SK-N-SH (cell line): ENCODE results near the gene ADAMTS15. TPM values are rescaled to one million over a fixed set of nuclear protein-coding genes. Genes with fewer than 3 reads are reported as not detected.

Experiments used
- CTCF ChIA-PET: fragments of 300-600, 350-600 bp; formaldehyde crosslinking; extraction: SDS; loops from one replicate; lab custom pipeline; 2021; lab: Yijun Ruan, JAX
- POLR2A ChIA-PET: fragments of 350-600 bp; sonication (Branson Sonifier 250); formaldehyde crosslinking; extraction: SDS; loops from one replicate; lab custom pipeline; 2020; ENCODE audit warnings: antibody characterized with exemption, inconsistent platforms; lab: Yijun Ruan, JAX
- DNase-seq: peaks from one replicate; pipeline ENCODE4 v3.0.0; 2012
- H2AFZ ChIP-seq: fragments of 200-600 bp; sonication (generic); 2 replicates; pipeline ENCODE4 v1.8.1; 2016; ENCODE audit warnings: antibody characterized with exemption, mild to moderate bottlenecking, low read depth
- H3F3A ChIP-seq: fragments of 200-600 bp; sonication (generic); replicated peaks from 2 replicates; pipeline ENCODE3; 2016; ENCODE audit warnings: antibody characterized with exemption, mild to moderate bottlenecking; ENCODE audit not compliant: insufficient read depth
- H3K27ac ChIP-seq, 2 experiments: fragments of 200-500 bp in 1 of 2; fragments of 200-600 bp in 1 of 2; sonication (Bioruptor generic) in 1 of 2; sonication (generic), shearing (Covaris generic) in 1 of 2; 2 replicates each; pipeline versions ENCODE4 v1.5.1 to v1.6.1; 2014 to 2016; ENCODE audit warnings: low read depth in 2 of 2, inconsistent platforms in 1 of 2, low read length in 1 of 2, mild to moderate bottlenecking in 1 of 2, mixed read lengths in 1 of 2
- H3K27me3 ChIP-seq: fragments of 200-600 bp; sonication (generic), shearing (Covaris generic); 2 replicates; pipeline ENCODE4 v1.6.1; 2016; ENCODE audit warnings: mixed run types; ENCODE audit not compliant: insufficient read depth
- H3K36me3 ChIP-seq, 2 experiments: fragments of 200-500 bp in 1 of 2; fragments of 200-600 bp in 1 of 2; sonication (Bioruptor generic) in 1 of 2; sonication (generic) in 1 of 2; replicated peaks in 1 of 2; 2 replicates each; pipeline versions ENCODE3 to v1.5.1; 2014 to 2016; ENCODE audit warnings: low read length in 1 of 2, mild to moderate bottlenecking in 1 of 2; ENCODE audit not compliant: insufficient read depth in 2 of 2, control insufficient read depth in 1 of 2
- H3K4me1 ChIP-seq, 2 experiments: fragments of 200-500 bp in 1 of 2; fragments of 200-600 bp in 1 of 2; sonication (Bioruptor generic) in 1 of 2; sonication (generic), shearing (Covaris generic) in 1 of 2; 2 replicates each; pipeline versions ENCODE4 v1.5.1 to v1.6.1; 2014 to 2016; ENCODE audit warnings: low read depth in 1 of 2, low read length in 1 of 2, mixed run types in 1 of 2; ENCODE audit not compliant: insufficient read depth in 2 of 2, control insufficient read depth in 1 of 2
- H3K4me2 ChIP-seq: fragments of 200-600 bp; sonication (generic), shearing (Covaris generic); 2 replicates; pipeline ENCODE4 v1.6.1; 2017; ENCODE audit warnings: mixed run types
- H3K4me3 ChIP-seq, 2 experiments: fragments of 200-500 bp in 1 of 2; fragments of 200-600 bp in 1 of 2; sonication (Bioruptor generic) in 1 of 2; sonication (generic), shearing (Covaris generic) in 1 of 2; 2 replicates each; pipeline versions ENCODE4 v1.5.1 to v1.8.1; 2014 to 2016; ENCODE audit warnings: low read depth in 2 of 2, inconsistent platforms in 1 of 2, low read length in 1 of 2, mild to moderate bottlenecking in 1 of 2, mixed read lengths in 1 of 2, moderate library complexity in 1 of 2
- H3K79me2 ChIP-seq: fragments of 200-600 bp; sonication (generic); 2 replicates; pipeline ENCODE4 v1.8.1; 2017; ENCODE audit warnings: mild to moderate bottlenecking; ENCODE audit not compliant: insufficient read depth
- H3K9ac ChIP-seq: fragments of 200-600 bp; sonication (generic); 2 replicates; pipeline ENCODE4 v1.6.1; 2017; ENCODE audit warnings: mixed run types
- H3K9me2 ChIP-seq: fragments of 200-600 bp; sonication (generic); 2 replicates; pipeline ENCODE4 v1.6.1; 2017; ENCODE audit warnings: mixed run types
- H3K9me3 ChIP-seq: fragments of 200-600 bp; sonication (generic); 2 replicates; pipeline ENCODE4 v1.6.1; 2017; ENCODE audit warnings: mixed run types, mild to moderate bottlenecking, moderate library complexity
- H4K20me1 ChIP-seq: fragments of 200-600 bp; sonication (generic); 2 replicates; pipeline ENCODE4 v1.6.1; 2017; ENCODE audit warnings: mild to moderate bottlenecking, mixed run types; ENCODE audit not compliant: insufficient read depth
- EP300 ChIP-seq, 2 experiments: IDR thresholded peaks; 2 replicates each; pipeline versions ENCODE4 v1.4.0 to v1.6.1; 2012; ENCODE audit warnings: borderline replicate concordance in 1 of 2, low read depth in 1 of 2, low read length in 1 of 2
- GABPA ChIP-seq: IDR thresholded peaks from 2 replicates; pipeline ENCODE4 v1.4.0; 2012; ENCODE audit warnings: low read depth, mild to moderate bottlenecking
- JUND ChIP-seq: IDR thresholded peaks from 2 replicates; pipeline ENCODE4 v1.4.0; 2012
- POLR2AphosphoS5 ChIP-seq: IDR thresholded peaks from 2 replicates; pipeline ENCODE4 v1.6.1; 2012; ENCODE audit warnings: low read depth, low read length
- RFX5 ChIP-seq: IDR thresholded peaks from 2 replicates; pipeline ENCODE4 v1.6.1; 2012; ENCODE audit warnings: mild to moderate bottlenecking, improper control_type of control experiment, low read length
- SIN3A ChIP-seq: IDR thresholded peaks from 2 replicates; pipeline ENCODE4 v1.6.1; 2012; ENCODE audit warnings: low read depth, mild to moderate bottlenecking, low read length, moderate library complexity, borderline replicate concordance
- SMC3 ChIP-seq: IDR thresholded peaks from 2 replicates; pipeline ENCODE4 v1.6.1; 2012; ENCODE audit warnings: low read depth, low read length, improper control_type of control experiment
- TAF1 ChIP-seq: IDR thresholded peaks from 2 replicates; pipeline ENCODE4 v1.6.1; 2012; ENCODE audit warnings: low read depth, mild to moderate bottlenecking, low read length, moderate library complexity, borderline replicate concordance
- WGBS: methylation state at CpG from one replicate; pipeline ENCODE4 v1.1.6; 2017; ENCODE audit warnings: low lambda C conversion rate; 5-methylcytosine and 5-hydroxymethylcytosine counted together
- polyA plus RNA-seq, 3 experiments: library from polyadenylated mRNA; depleted of rRNA; stranded (reverse); fragments of >200 nt; gene quantifications; 2 replicates each; pipeline ENCODE4 v1.2.3, GENCODE V29; 2012
- TF ChIP-seq, protein P1 (sequence below): IDR thresholded peaks from 2 replicates; pipeline ENCODE4 v1.6.1; 2012; ENCODE audit warnings: mild to moderate bottlenecking, low read depth, low read length, moderate library complexity
- TF ChIP-seq, protein P2 (sequence below): fragments of 150-350 bp; IDR thresholded peaks from 2 replicates; pipeline ENCODE4 v1.6.1; 2016; ENCODE audit warnings: mild to moderate bottlenecking, low read depth, low read length
- TF ChIP-seq, protein P3 (sequence below): fragments of 150-350 bp; IDR thresholded peaks from 2 replicates; pipeline ENCODE4 v1.6.1; 2017; ENCODE audit warnings: antibody characterized with exemption, low read length, low read depth, borderline replicate concordance

ADAMTS15 gene
- polyA plus RNA-seq, 1 of the 3 experiments (the other 2 are of a cell fraction): 1.1 TPM

DNA sequence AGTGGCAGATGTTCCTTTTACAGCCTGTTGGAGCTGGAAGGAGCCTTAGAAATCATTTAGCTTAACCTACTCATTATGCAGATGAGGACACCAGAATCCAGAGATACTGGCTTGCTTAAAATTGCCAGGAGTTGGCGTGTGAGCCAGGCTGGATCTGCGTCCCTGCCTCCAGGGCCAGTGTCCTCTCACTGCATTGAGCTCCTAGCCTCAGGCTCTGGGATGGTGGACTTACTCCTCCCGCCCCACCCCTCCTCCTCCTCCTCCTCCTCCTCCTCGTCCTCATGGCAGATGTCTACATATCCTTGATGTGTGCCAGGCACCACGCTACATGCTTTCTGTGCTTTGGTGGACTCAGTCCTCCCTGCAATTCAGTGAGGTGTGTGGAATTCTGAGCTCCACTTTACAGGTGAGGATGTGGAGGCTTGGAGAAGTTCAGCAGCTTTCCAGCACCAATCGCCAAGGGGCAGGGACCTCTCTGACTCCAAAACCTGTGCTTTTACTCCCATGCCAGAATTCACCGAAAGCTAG is 24.1 kb downstream of the ADAMTS15 start:
- H3K27me3 ChIP-seq: no peaks in the 10 kb centered on the region
- no peak overlapping the region for H3K27ac ChIP-seq
- no peaks in the 10 kb centered on the region for H3K9me2 ChIP-seq
- no peak overlapping the region for H3K9ac ChIP-seq
- H3K4me3 ChIP-seq: no peak overlapping the region
- H2AFZ ChIP-seq: no peak overlapping the region
- no peaks in the 10 kb centered on the region for H3K36me3 ChIP-seq
- POLR2A ChIA-PET: no interaction called here
- H3K9me3 ChIP-seq: no peaks in the 10 kb centered on the region
- H4K20me1 ChIP-seq: no peaks in the 10 kb centered on the region
- 90% methylated on average over 7 of the region's 7 CpGs for WGBS
- TF ChIP-seq SIN3A (no peak), EP300 (IDR thresholded peaks at IDR 0.05; ENCODE audit: borderline replicate concordance in 1 of 2, low read depth in 1 of 2, low read length in 1 of 2) (no peak), TAF1 (no peak), GABPA (no peak)
- TF ChIP-seq, all 33 proteins: peak for 0
- Histone ChIP-seq H3K4me1 (no peaks in the 10 kb centered on the region), H3F3A (peaks cover 6% of the 10 kb centered on the region), H3K79me2 (no peaks in the 10 kb centered on the region), H3K4me2 (no peak overlapping the region)
- no peak for DNase-seq
- CTCF ChIA-PET: interaction anchor here (0.6 to 1.4 kb wide), 2 partner anchors 71 to 390 kb away, joined by 3 to 4 read pairs; no protein-coding TSS in a partner anchor

DNA sequence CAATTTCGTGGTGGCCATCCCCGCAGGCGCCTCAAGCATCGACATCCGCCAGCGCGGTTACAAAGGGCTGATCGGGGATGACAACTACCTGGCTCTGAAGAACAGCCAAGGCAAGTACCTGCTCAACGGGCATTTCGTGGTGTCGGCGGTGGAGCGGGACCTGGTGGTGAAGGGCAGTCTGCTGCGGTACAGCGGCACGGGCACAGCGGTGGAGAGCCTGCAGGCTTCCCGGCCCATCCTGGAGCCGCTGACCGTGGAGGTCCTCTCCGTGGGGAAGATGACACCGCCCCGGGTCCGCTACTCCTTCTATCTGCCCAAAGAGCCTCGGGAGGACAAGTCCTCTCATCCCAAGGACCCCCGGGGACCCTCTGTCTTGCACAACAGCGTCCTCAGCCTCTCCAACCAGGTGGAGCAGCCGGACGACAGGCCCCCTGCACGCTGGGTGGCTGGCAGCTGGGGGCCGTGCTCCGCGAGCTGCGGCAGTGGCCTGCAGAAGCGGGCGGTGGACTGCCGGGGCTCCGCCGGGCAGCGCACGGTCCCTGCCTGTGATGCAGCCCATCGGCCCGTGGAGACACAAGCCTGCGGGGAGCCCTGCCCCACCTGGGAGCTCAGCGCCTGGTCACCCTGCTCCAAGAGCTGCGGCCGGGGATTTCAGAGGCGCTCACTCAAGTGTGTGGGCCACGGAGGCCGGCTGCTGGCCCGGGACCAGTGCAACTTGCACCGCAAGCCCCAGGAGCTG is 24.8 kb downstream of the ADAMTS15 start:
- no peaks in the 10 kb centered on the region for H3K79me2 ChIP-seq
- H3K36me3 ChIP-seq: no peaks in the 10 kb centered on the region
- peaks cover 3 to 6% of the 10 kb centered on the region in 2 experiments; a peak in 3 of 4 replicates for H3K4me1 ChIP-seq
- peaks cover 12% of the 10 kb centered on the region for H3F3A ChIP-seq
- H4K20me1 ChIP-seq: no peaks in the 10 kb centered on the region
- H3K9ac ChIP-seq: no peak overlapping the region
- TF ChIP-seq RFX5 (no peak), EP300 (IDR thresholded peaks at IDR 0.05; ENCODE audit: borderline replicate concordance in 1 of 2, low read depth in 1 of 2, low read length in 1 of 2) (no peak), POLR2AphosphoS5 (no peak), SMC3 (no peak), TAF1 (no peak), JUND (no peak)
- TF ChIP-seq, protein P1, sequence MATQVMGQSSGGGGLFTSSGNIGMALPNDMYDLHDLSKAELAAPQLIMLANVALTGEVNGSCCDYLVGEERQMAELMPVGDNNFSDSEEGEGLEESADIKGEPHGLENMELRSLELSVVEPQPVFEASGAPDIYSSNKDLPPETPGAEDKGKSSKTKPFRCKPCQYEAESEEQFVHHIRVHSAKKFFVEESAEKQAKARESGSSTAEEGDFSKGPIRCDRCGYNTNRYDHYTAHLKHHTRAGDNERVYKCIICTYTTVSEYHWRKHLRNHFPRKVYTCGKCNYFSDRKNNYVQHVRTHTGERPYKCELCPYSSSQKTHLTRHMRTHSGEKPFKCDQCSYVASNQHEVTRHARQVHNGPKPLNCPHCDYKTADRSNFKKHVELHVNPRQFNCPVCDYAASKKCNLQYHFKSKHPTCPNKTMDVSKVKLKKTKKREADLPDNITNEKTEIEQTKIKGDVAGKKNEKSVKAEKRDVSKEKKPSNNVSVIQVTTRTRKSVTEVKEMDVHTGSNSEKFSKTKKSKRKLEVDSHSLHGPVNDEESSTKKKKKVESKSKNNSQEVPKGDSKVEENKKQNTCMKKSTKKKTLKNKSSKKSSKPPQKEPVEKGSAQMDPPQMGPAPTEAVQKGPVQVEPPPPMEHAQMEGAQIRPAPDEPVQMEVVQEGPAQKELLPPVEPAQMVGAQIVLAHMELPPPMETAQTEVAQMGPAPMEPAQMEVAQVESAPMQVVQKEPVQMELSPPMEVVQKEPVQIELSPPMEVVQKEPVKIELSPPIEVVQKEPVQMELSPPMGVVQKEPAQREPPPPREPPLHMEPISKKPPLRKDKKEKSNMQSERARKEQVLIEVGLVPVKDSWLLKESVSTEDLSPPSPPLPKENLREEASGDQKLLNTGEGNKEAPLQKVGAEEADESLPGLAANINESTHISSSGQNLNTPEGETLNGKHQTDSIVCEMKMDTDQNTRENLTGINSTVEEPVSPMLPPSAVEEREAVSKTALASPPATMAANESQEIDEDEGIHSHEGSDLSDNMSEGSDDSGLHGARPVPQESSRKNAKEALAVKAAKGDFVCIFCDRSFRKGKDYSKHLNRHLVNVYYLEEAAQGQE: no peak
- TF ChIP-seq, protein P2, sequence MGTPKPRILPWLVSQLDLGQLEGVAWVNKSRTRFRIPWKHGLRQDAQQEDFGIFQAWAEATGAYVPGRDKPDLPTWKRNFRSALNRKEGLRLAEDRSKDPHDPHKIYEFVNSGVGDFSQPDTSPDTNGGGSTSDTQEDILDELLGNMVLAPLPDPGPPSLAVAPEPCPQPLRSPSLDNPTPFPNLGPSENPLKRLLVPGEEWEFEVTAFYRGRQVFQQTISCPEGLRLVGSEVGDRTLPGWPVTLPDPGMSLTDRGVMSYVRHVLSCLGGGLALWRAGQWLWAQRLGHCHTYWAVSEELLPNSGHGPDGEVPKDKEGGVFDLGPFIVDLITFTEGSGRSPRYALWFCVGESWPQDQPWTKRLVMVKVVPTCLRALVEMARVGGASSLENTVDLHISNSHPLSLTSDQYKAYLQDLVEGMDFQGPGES: no peak
- TF ChIP-seq, protein P3, sequence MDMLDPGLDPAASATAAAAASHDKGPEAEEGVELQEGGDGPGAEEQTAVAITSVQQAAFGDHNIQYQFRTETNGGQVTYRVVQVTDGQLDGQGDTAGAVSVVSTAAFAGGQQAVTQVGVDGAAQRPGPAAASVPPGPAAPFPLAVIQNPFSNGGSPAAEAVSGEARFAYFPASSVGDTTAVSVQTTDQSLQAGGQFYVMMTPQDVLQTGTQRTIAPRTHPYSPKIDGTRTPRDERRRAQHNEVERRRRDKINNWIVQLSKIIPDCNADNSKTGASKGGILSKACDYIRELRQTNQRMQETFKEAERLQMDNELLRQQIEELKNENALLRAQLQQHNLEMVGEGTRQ: no peak
- 90% methylated on average over 19 of the region's 52 CpGs for WGBS
- no peaks in the 10 kb centered on the region for H3K9me2 ChIP-seq
- no peak overlapping the region for H3K4me2 ChIP-seq
- no peak overlapping the region for H3K4me3 ChIP-seq
- H3K27me3 ChIP-seq: no peaks in the 10 kb centered on the region
- no peaks in the 10 kb centered on the region for H3K9me3 ChIP-seq
- no peak overlapping the region for H3K27ac ChIP-seq
- DNase-seq: no peak
- POLR2A ChIA-PET: no interaction called here
- CTCF ChIA-PET: no interaction called here
- H2AFZ ChIP-seq: no peak overlapping the region
